MM.1S (cell line): ENCODE measurements around the gene CCDC6.

Experiments
- DNase-seq: peaks from one replicate; pipeline ENCODE4 v3.0.0-alpha.2; 2015
- H2AFZ ChIP-seq: fragments of 300-600 bp; sonication (generic); 2 replicates; pipeline ENCODE4 v1.6.0; 2016; ENCODE audit warnings: antibody characterized with exemption, low read length
- H3F3A ChIP-seq: fragments of 300-600 bp; sonication (generic); 2 replicates; pipeline ENCODE4 v1.6.1; 2016; ENCODE audit warnings: mild to moderate bottlenecking, antibody characterized with exemption, low read length, moderate library complexity, mixed read lengths; ENCODE audit not compliant: insufficient read depth
- H3K27ac ChIP-seq: fragments of 300-600 bp; sonication (generic); 2 replicates; pipeline ENCODE4 v1.5.1; 2016; ENCODE audit warnings: mild to moderate bottlenecking, low read length
- H3K27me3 ChIP-seq: fragments of 300-600 bp; sonication (generic); replicated peaks from 2 replicates; pipeline ENCODE4 v1.6.0; 2016; ENCODE audit warnings: low read length; ENCODE audit not compliant: insufficient read depth
- H3K36me3 ChIP-seq: fragments of 300-600 bp; sonication (generic); replicated peaks from 2 replicates; pipeline ENCODE4 v1.6.1; 2016; ENCODE audit warnings: mild to moderate bottlenecking, low read length, mixed read lengths; ENCODE audit not compliant: insufficient read depth
- H3K4me1 ChIP-seq: fragments of 300-600 bp; sonication (generic); 2 replicates; pipeline ENCODE4 v1.6.1; 2016; ENCODE audit warnings: low read length, mixed read lengths
- H3K4me2 ChIP-seq: fragments of 300-600 bp; sonication (generic); 2 replicates; pipeline ENCODE4 v1.6.0; 2016; ENCODE audit warnings: low read depth, low read length
- H3K4me3 ChIP-seq: fragments of 300-600 bp; sonication (generic); 2 replicates; pipeline ENCODE4 v1.5.1; 2016; ENCODE audit warnings: low read length, mixed read lengths
- H3K79me2 ChIP-seq: fragments of 300-600 bp; sonication (generic); 2 replicates; pipeline ENCODE4 v1.6.1; 2016; ENCODE audit warnings: mixed run types, low read length, mixed read lengths
- H3K9ac ChIP-seq: fragments of 300-600 bp; sonication (generic); 2 replicates; pipeline ENCODE4 v1.6.1; 2016; ENCODE audit warnings: low read length, mixed read lengths
- H3K9me2 ChIP-seq: fragments of 300-600 bp; sonication (generic); replicated peaks from 2 replicates; pipeline ENCODE4 v1.6.1; 2016; ENCODE audit warnings: mild to moderate bottlenecking, low read length, mixed read lengths; ENCODE audit not compliant: insufficient read depth
- H3K9me3 ChIP-seq: fragments of 300-600 bp; sonication (generic); replicated peaks from 2 replicates; pipeline ENCODE4 v1.6.1; 2016; ENCODE audit warnings: mild to moderate bottlenecking, low read length, mixed read lengths; ENCODE audit not compliant: insufficient read depth
- H4K20me1 ChIP-seq: fragments of 300-600 bp; sonication (generic); 2 replicates; pipeline ENCODE4 v1.6.1; 2016; ENCODE audit warnings: mild to moderate bottlenecking, low read length, moderate library complexity, mixed read lengths; ENCODE audit not compliant: insufficient read depth
- EZH2 ChIP-seq: fragments of 300-600 bp; sonication (generic); optimal IDR thresholded peaks from 2 replicates; pipeline ENCODE3; 2017; ENCODE audit warnings: low read depth, mild to moderate bottlenecking, antibody characterized with exemption, low read length, mixed read lengths
- EZH2phosphoT487 ChIP-seq: fragments of 300-600 bp; sonication (generic); IDR thresholded peaks from 2 replicates; pipeline ENCODE4 v1.6.1; 2018; ENCODE audit warnings: antibody characterized with exemption, low read length
- TF ChIP-seq, protein P1 (sequence below): fragments of 300-600 bp; sonication (generic); IDR thresholded peaks from 2 replicates; pipeline ENCODE4 v1.5.1; 2016; ENCODE audit warnings: antibody characterized with exemption, low read length, mixed read lengths

CCDC6 gene

DNA sequence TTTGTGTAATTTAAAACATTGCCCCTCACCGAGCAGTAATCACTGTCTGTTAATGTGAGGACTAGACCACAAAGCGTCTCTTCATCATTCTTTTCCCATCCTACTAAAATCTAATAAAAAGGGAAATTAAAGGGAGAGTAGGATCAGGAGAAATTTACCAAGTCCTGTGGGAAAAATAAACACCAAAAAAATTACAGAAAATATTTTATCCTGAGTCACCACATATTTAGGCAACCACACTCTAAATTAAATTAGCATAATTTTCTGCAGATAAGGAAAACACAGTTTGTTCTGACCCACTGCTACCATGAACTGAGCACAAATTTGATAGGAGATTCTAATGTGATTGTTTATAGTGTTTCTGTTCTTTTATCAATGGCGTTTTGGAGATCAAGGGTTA is 49.3 kb downstream of the CCDC6 start:
- Histone ChIP-seq H3K27ac (no peak overlapping the region), H3K27me3 (no peaks in the 10 kb centered on the region), H2AFZ (no peak overlapping the region), H3K9me2 (no peaks in the 10 kb centered on the region), H3K36me3 (no peaks in the 10 kb centered on the region), H3F3A (no peaks in the 10 kb centered on the region), H3K4me2 (no peak overlapping the region), H3K4me1 (peaks cover 11% of the 10 kb centered on the region; the same call in 1 of the 2 replicates), H3K9me3 (no peaks in the 10 kb centered on the region), H3K4me3 (no peak overlapping the region), H4K20me1 (no peaks in the 10 kb centered on the region; the same call in 1 of the 2 replicates), H3K79me2 (peaks cover 46% of the 10 kb centered on the region), H3K9ac (no peak overlapping the region)
- no peak for TF ChIP-seq EZH2
- no peak for DNase-seq

DNA sequence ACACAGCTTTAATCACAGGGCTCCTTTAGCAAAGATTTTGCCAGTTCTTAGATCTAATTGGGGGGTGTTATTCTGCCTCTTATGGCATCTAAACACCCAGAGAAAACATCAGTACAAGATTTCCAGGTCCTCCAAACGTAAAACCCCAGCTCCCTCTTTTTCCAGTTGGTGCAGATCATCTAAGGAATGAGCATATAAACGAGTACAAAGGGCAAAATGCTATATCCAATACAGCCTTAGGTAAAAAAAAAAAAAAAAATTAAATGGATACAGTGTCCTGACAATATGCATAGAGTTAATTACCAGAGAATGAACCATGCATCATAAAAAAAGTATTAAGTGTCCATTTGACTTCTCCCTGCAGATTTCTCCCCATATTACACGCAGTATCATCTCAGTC is 50.3 kb downstream of the CCDC6 start:
- Histone ChIP-seq H3F3A (no peaks in the 10 kb centered on the region), H3K9me2 (no peaks in the 10 kb centered on the region), H3K4me3 (no peak overlapping the region), H3K9ac (no peak overlapping the region), H3K36me3 (no peaks in the 10 kb centered on the region), H3K79me2 (peaks cover 39% of the 10 kb centered on the region), H2AFZ (no peak overlapping the region), H3K4me2 (no peak overlapping the region), H3K27ac (no peak overlapping the region), H3K4me1 (peaks cover 11% of the 10 kb centered on the region; the same call in 1 of the 2 replicates), H3K9me3 (no peaks in the 10 kb centered on the region), H4K20me1 (no peaks in the 10 kb centered on the region), H3K27me3 (no peaks in the 10 kb centered on the region)
- no peak for DNase-seq
- no peak for TF ChIP-seq EZH2phosphoT487
- TF ChIP-seq EZH2, result no peak
- TF ChIP-seq, protein P1, sequence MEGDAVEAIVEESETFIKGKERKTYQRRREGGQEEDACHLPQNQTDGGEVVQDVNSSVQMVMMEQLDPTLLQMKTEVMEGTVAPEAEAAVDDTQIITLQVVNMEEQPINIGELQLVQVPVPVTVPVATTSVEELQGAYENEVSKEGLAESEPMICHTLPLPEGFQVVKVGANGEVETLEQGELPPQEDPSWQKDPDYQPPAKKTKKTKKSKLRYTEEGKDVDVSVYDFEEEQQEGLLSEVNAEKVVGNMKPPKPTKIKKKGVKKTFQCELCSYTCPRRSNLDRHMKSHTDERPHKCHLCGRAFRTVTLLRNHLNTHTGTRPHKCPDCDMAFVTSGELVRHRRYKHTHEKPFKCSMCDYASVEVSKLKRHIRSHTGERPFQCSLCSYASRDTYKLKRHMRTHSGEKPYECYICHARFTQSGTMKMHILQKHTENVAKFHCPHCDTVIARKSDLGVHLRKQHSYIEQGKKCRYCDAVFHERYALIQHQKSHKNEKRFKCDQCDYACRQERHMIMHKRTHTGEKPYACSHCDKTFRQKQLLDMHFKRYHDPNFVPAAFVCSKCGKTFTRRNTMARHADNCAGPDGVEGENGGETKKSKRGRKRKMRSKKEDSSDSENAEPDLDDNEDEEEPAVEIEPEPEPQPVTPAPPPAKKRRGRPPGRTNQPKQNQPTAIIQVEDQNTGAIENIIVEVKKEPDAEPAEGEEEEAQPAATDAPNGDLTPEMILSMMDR, result no peak

DNA sequence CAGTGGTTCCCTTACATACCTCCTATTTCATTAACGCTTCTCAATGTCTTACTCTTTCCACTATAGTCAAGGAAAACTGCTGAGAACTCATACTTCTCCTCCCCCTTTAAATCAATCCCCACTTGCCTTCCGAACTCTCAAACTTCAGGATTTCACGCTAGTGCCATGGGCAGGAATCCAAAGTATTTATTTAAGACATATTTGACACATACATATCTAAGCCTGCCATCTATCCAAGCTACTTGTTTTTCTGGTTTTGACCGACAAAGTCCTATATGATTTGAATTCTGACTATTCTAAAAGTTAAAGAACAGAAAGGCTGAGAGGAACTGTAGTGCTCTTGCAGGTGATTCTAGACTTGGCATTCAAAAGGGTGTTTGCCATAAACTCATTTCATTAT is 51.8 kb downstream of the CCDC6 start:
- Histone ChIP-seq H3K27ac (no peak overlapping the region), H4K20me1 (no peaks in the 10 kb centered on the region), H3K9ac (no peak overlapping the region), H2AFZ (no peak overlapping the region), H3K36me3 (no peaks in the 10 kb centered on the region), H3K79me2 (peaks cover 33% of the 10 kb centered on the region), H3K9me2 (no peaks in the 10 kb centered on the region), H3K4me1 (peaks cover 11% of the 10 kb centered on the region; the same call in 1 of the 2 replicates), H3K4me3 (no peak overlapping the region), H3F3A (no peaks in the 10 kb centered on the region), H3K4me2 (no peak overlapping the region), H3K9me3 (no peaks in the 10 kb centered on the region), H3K27me3 (no peaks in the 10 kb centered on the region)
- TF ChIP-seq EZH2, result no peak
- TF ChIP-seq EZH2phosphoT487, result no peak
- TF ChIP-seq, protein P1, result no peak
- DNase-seq, result no peak

DNA sequence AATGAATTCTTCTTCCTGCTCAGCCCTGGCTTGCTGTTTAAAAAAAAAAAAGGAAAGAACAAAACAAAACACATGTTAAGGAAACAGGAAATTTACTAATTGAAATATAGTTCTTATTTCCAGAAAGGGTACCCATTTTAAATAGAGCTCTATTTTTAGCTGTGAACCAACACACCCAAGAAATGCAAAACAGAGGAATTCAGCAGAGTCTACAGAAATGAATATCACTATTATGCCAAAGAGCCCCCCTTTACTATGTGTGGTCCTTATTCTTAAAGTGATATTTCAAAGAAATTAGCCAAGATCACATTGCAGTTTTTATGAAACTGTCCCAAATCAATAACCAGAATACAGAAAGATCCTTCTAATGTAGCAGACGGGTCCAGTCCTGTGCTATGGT is 53.7 kb downstream of the CCDC6 start:
- Histone ChIP-seq H3K4me3 (no peak overlapping the region), H3K27me3 (no peaks in the 10 kb centered on the region), H3K9me2 (no peaks in the 10 kb centered on the region), H3K4me1 (peaks cover 11% of the 10 kb centered on the region; the same call in 1 of the 2 replicates), H3F3A (no peaks in the 10 kb centered on the region), H3K9me3 (no peaks in the 10 kb centered on the region), H2AFZ (no peak overlapping the region), H3K36me3 (no peaks in the 10 kb centered on the region), H3K27ac (no peak overlapping the region), H3K4me2 (no peak overlapping the region), H3K9ac (no peak overlapping the region), H3K79me2 (peaks cover 19% of the 10 kb centered on the region), H4K20me1 (no peaks in the 10 kb centered on the region)
- TF ChIP-seq EZH2phosphoT487, result no peak
- no peak for TF ChIP-seq EZH2
- TF ChIP-seq, protein P1, result no peak
- DNase-seq, result no peak
